Measurements from ENCODE around the gene BAZ1B.

Gene BAZ1B

DNA sequence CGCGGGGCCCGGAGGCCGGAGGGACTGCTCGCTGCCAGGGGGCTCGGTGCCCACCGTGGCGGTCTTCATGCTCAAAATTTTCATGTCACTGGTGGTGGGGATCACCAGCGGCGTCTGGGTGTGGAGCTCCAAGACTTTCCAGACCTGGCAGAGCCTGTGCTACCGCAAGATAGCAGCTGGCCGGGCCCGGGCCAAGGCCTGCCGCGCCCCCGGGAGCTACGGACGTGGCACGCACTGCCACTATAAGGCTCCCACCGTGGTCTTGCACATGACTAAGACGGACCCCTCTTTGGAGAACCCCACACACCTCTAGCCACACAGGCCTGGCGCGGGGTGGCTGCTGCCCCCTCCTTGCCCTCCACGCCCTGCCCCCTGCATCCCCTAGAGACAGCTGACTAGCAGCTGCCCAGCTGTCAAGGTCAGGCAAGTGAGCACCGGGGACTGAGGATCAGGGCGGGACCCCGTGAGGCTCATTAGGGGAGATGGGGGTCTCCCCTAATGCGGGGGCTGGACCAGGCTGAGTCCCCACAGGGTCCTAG, 86.6 kb downstream of the BAZ1B start:
- no peaks in the 10 kb centered on the region for H3K9me3 ChIP-seq (ENCODE audit: control insufficient read depth, insufficient read depth, low read depth, low read length)
- H3K4me1 ChIP-seq (ENCODE audit: control insufficient read depth, insufficient read depth, low read length): peaks cover 7% of the 10 kb centered on the region; the same call in 1 of the 2 replicates
- TF ChIP-seq KLF16 (tag by site-specific recombination; IDR thresholded peaks at IDR 0.05) (no peak), GLIS2 (tag by site-specific recombination; IDR thresholded peaks at IDR 0.05) (peak; percentile 50; the same call in 1 of the 2 replicates), ZNF221 (tag by site-specific recombination; IDR thresholded peaks at IDR 0.05; ENCODE audit: borderline replicate concordance) (no peak), SP2 (tag by site-specific recombination; IDR thresholded peaks at IDR 0.05) (peak; percentile 20; the same call in 1 of the 2 replicates), BCL11A (tag by site-specific recombination; IDR thresholded peaks at IDR 0.05; ENCODE audit: low read depth) (peak; percentile 39; the same call in 1 of the 2 replicates)
- TF ChIP-seq, protein P1, sequence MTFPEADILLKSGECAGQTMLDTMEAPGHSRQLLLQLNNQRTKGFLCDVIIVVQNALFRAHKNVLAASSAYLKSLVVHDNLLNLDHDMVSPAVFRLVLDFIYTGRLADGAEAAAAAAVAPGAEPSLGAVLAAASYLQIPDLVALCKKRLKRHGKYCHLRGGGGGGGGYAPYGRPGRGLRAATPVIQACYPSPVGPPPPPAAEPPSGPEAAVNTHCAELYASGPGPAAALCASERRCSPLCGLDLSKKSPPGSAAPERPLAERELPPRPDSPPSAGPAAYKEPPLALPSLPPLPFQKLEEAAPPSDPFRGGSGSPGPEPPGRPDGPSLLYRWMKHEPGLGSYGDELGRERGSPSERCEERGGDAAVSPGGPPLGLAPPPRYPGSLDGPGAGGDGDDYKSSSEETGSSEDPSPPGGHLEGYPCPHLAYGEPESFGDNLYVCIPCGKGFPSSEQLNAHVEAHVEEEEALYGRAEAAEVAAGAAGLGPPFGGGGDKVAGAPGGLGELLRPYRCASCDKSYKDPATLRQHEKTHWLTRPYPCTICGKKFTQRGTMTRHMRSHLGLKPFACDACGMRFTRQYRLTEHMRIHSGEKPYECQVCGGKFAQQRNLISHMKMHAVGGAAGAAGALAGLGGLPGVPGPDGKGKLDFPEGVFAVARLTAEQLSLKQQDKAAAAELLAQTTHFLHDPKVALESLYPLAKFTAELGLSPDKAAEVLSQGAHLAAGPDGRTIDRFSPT (tag by site-specific recombination; IDR thresholded peaks at IDR 0.05): 0 out of 2 replicates have a peak, but pooled peaks have one; percentile 56
- ChIA-PET POLR2A (no interaction called here), CTCF (interaction anchor here (1.5 to 2.1 kb wide), 2 partner anchors 16 to 93 kb away, joined by 5 to 10 read pairs; no protein-coding TSS in a partner anchor)
- H3K36me3 ChIP-seq (ENCODE audit: control insufficient read depth in 2 of 2, insufficient read depth in 1 of 2, low read length in 2 of 2): peaks cover 6 to 14% of the 10 kb centered on the region in 2 experiments; a peak in 2 of 3 replicates
- H3K4me3 ChIP-seq (ENCODE audit: low read depth, low read length): no peak overlapping the region
- H3K27ac ChIP-seq (ENCODE audit: extremely low read depth, low read depth, low read length): no peak overlapping the region

DNA sequence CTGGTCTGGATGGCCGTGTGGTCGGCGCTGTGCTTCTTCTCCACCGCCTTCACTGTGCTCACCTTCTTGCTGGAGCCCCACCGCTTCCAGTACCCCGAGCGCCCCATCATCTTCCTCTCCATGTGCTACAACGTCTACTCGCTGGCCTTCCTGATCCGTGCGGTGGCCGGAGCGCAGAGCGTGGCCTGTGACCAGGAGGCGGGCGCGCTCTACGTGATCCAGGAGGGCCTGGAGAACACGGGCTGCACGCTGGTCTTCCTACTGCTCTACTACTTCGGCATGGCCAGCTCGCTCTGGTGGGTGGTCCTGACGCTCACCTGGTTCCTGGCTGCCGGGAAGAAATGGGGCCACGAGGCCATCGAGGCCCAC, 87.4 kb downstream of the BAZ1B start:
- Histone ChIP-seq H3K36me3 (ENCODE audit: control insufficient read depth in 2 of 2, insufficient read depth in 1 of 2, low read length in 2 of 2) (peaks cover 2 to 8% of the 10 kb centered on the region in 2 experiments; a peak in 2 of 3 replicates), H3K9me3 (ENCODE audit: control insufficient read depth, insufficient read depth, low read depth, low read length) (no peaks in the 10 kb centered on the region), H3K27ac (ENCODE audit: extremely low read depth, low read depth, low read length) (no peak overlapping the region), H3K4me3 (ENCODE audit: low read depth, low read length) (no peak overlapping the region), H3K4me1 (ENCODE audit: control insufficient read depth, insufficient read depth, low read length) (peaks cover 7% of the 10 kb centered on the region; the same call in 1 of the 2 replicates)
- CTCF ChIA-PET: no interaction called here
- POLR2A ChIA-PET: no interaction called here
- TF ChIP-seq ZNF473 (tag by site-specific recombination; IDR thresholded peaks at IDR 0.05): no peak
- TF ChIP-seq, protein P2, sequence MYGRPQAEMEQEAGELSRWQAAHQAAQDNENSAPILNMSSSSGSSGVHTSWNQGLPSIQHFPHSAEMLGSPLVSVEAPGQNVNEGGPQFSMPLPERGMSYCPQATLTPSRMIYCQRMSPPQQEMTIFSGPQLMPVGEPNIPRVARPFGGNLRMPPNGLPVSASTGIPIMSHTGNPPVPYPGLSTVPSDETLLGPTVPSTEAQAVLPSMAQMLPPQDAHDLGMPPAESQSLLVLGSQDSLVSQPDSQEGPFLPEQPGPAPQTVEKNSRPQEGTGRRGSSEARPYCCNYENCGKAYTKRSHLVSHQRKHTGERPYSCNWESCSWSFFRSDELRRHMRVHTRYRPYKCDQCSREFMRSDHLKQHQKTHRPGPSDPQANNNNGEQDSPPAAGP (tag by site-specific recombination; IDR thresholded peaks at IDR 0.05): no peak
- TF ChIP-seq, protein P3, sequence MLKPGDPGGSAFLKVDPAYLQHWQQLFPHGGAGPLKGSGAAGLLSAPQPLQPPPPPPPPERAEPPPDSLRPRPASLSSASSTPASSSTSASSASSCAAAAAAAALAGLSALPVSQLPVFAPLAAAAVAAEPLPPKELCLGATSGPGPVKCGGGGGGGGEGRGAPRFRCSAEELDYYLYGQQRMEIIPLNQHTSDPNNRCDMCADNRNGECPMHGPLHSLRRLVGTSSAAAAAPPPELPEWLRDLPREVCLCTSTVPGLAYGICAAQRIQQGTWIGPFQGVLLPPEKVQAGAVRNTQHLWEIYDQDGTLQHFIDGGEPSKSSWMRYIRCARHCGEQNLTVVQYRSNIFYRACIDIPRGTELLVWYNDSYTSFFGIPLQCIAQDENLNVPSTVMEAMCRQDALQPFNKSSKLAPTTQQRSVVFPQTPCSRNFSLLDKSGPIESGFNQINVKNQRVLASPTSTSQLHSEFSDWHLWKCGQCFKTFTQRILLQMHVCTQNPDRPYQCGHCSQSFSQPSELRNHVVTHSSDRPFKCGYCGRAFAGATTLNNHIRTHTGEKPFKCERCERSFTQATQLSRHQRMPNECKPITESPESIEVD (tag by site-specific recombination; IDR thresholded peaks at IDR 0.05): no peak
- TF ChIP-seq ZBTB48 (tag by site-specific recombination; IDR thresholded peaks at IDR 0.05): no peak
- no peak for TF ChIP-seq ZNF530 (tag by site-specific recombination; IDR thresholded peaks at IDR 0.05; ENCODE audit: low read depth)
- TF ChIP-seq ZNF843 (tag by site-specific recombination; IDR thresholded peaks at IDR 0.05): no peak
- TF ChIP-seq ZSCAN23 (tag by site-specific recombination; IDR thresholded peaks at IDR 0.05): no peak
- TF ChIP-seq ZNF132 (tag by site-specific recombination; IDR thresholded peaks at IDR 0.05; ENCODE audit: borderline replicate concordance): no peak
- TF ChIP-seq ZNF175 (tag by site-specific recombination; IDR thresholded peaks at IDR 0.05): no peak
- TF ChIP-seq, protein P4, sequence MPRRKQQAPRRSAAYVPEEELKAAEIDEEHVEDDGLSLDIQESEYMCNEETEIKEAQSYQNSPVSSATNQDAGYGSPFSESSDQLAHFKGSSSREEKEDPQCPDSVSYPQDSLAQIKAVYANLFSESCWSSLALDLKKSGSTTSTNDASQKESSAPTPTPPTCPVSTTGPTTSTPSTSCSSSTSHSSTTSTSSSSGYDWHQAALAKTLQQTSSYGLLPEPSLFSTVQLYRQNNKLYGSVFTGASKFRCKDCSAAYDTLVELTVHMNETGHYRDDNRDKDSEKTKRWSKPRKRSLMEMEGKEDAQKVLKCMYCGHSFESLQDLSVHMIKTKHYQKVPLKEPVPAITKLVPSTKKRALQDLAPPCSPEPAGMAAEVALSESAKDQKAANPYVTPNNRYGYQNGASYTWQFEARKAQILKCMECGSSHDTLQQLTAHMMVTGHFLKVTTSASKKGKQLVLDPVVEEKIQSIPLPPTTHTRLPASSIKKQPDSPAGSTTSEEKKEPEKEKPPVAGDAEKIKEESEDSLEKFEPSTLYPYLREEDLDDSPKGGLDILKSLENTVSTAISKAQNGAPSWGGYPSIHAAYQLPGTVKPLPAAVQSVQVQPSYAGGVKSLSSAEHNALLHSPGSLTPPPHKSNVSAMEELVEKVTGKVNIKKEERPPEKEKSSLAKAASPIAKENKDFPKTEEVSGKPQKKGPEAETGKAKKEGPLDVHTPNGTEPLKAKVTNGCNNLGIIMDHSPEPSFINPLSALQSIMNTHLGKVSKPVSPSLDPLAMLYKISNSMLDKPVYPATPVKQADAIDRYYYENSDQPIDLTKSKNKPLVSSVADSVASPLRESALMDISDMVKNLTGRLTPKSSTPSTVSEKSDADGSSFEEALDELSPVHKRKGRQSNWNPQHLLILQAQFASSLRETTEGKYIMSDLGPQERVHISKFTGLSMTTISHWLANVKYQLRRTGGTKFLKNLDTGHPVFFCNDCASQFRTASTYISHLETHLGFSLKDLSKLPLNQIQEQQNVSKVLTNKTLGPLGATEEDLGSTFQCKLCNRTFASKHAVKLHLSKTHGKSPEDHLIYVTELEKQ (tag by site-specific recombination; IDR thresholded peaks at IDR 0.05; ENCODE audit: borderline replicate concordance): no peak
- TF ChIP-seq, protein P5, sequence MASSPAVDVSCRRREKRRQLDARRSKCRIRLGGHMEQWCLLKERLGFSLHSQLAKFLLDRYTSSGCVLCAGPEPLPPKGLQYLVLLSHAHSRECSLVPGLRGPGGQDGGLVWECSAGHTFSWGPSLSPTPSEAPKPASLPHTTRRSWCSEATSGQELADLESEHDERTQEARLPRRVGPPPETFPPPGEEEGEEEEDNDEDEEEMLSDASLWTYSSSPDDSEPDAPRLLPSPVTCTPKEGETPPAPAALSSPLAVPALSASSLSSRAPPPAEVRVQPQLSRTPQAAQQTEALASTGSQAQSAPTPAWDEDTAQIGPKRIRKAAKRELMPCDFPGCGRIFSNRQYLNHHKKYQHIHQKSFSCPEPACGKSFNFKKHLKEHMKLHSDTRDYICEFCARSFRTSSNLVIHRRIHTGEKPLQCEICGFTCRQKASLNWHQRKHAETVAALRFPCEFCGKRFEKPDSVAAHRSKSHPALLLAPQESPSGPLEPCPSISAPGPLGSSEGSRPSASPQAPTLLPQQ (tag by site-specific recombination; IDR thresholded peaks at IDR 0.05): no peak

Measured in HEK293 (cell line).